B cell (primary cell): ENCODE measurements around the gene WDR86. TPM values are rescaled to one million over a fixed set of nuclear protein-coding genes. Genes with fewer than 3 reads are reported as not detected.

Source experiments
- ATAC-seq: fragments of 200-7000 bp; cut with Tn5 transposase; one replicate; pipeline ENCODE4 v1.10.0; 2021; ENCODE audit warnings: low read depth, mild to moderate bottlenecking, moderate number of reproducible peaks, moderate library complexity
- CTCF ChIA-PET: fragments of 350-600 bp; sonication (Branson Sonifier 250); formaldehyde crosslinking; loops from one replicate; lab custom pipeline; 2021; ENCODE audit warnings: antibody characterized with exemption, inconsistent platforms; lab: Charles Lee
- POLR2A ChIA-PET: fragments of 350-600 bp; sonication (Branson Sonifier 250); formaldehyde crosslinking; loops from one replicate; lab custom pipeline; 2021; ENCODE audit warnings: antibody characterized with exemption; lab: Charles Lee
- DNase-seq: peaks from one replicate; pipeline ENCODE4 v3.0.0; 2013
- H2AFZ ChIP-seq: 2 replicates; pipeline ENCODE4 v1.6.1; 2012; ENCODE audit warnings: mild to moderate bottlenecking, low read depth, low read length; ENCODE audit not compliant: insufficient read depth, poor library complexity, severe bottlenecking
- H3K27ac ChIP-seq, 2 donors: 1 replicate in 1 of 2; 2 replicates in 1 of 2; pipeline ENCODE4 v1.5.1; 2012 to 2013; ENCODE audit warnings: low read length in 2 of 2, mild to moderate bottlenecking in 2 of 2, moderate library complexity in 1 of 2
- H3K27me3 ChIP-seq, 4 experiments: fragments of 200-600 bp in 1 of 4; sonication (generic) in 1 of 4; replicated peaks in 1 of 4; 1 replicate in 2 of 4; 2 replicates in 2 of 4; pipeline versions ENCODE4 v1.6.1 to v1.7.0; 2013 to 2016; ENCODE audit warnings: low read length in 3 of 4, mild to moderate bottlenecking in 2 of 4, mixed read lengths in 1 of 4, moderate library complexity in 1 of 4; ENCODE audit not compliant: insufficient read depth in 4 of 4, control insufficient read depth in 3 of 4; ENCODE audit errors: control extremely low read depth in 1 of 4
- H3K36me3 ChIP-seq, 2 experiments: replicated peaks in 1 of 2; 1 replicate in 1 of 2; 2 replicates in 1 of 2; pipeline versions ENCODE4 v1.6.1 to v1.7.1; 2013; ENCODE audit warnings: low read length in 1 of 2; ENCODE audit not compliant: insufficient read depth in 2 of 2, control insufficient read depth in 1 of 2; ENCODE audit errors: control extremely low read depth in 1 of 2, extremely low read depth in 1 of 2
- H3K4me1 ChIP-seq, 2 donors: fragments of 200-600 bp in 1 of 2; sonication (generic) in 1 of 2; 1 replicate in 1 of 2; 2 replicates in 1 of 2; pipeline versions ENCODE4 v1.5.1 to v1.6.1; 2013 to 2017; ENCODE audit warnings: low read length in 2 of 2; ENCODE audit not compliant: control insufficient read depth in 2 of 2, insufficient read depth in 2 of 2
- H3K4me2 ChIP-seq: replicated peaks from 2 replicates; pipeline ENCODE3; 2012; ENCODE audit warnings: mild to moderate bottlenecking, low read depth, low read length; ENCODE audit not compliant: poor library complexity, severe bottlenecking
- H3K4me3 ChIP-seq, 5 experiments: fragments of 200-600 bp in 1 of 5; sonication (generic) in 1 of 5; 1 replicate in 3 of 5; 2 replicates in 2 of 5; pipeline versions ENCODE4 v1.5.1 to v1.7.0; 2011 to 2016; ENCODE audit warnings: low read length in 4 of 5, mild to moderate bottlenecking in 4 of 5, low read depth in 2 of 5, control low read depth in 1 of 5, moderate library complexity in 1 of 5; ENCODE audit not compliant: insufficient read depth in 1 of 5; ENCODE audit errors: control extremely low read depth in 1 of 5, extremely low read depth in 1 of 5
- H3K79me2 ChIP-seq: fragments of 200-600 bp; sonication (generic); one replicate; pipeline ENCODE4 v1.6.0; 2016; ENCODE audit warnings: low read length; ENCODE audit not compliant: control insufficient read depth, insufficient read depth
- H3K9ac ChIP-seq: fragments of 200-600 bp; sonication (generic); 2 replicates; pipeline ENCODE4 v1.6.1; 2017; ENCODE audit warnings: mild to moderate bottlenecking, low read length, moderate library complexity
- H3K9me3 ChIP-seq, 3 donors: one replicate each; pipeline versions ENCODE4 v1.6.1 to v1.7.1; 2013; ENCODE audit warnings: low read length in 2 of 3; ENCODE audit not compliant: control insufficient read depth in 2 of 3, insufficient read depth in 1 of 3; ENCODE audit errors: control extremely low read depth in 1 of 3
- H4K20me1 ChIP-seq: 2 replicates; pipeline ENCODE4 v1.6.0; 2012; ENCODE audit warnings: mild to moderate bottlenecking, low read length; ENCODE audit not compliant: insufficient read depth, control insufficient read depth, poor library complexity, severe bottlenecking
- H3K27ac Mint-ChIP-seq: one replicate; pipeline ENCODE4 v1.8.0; 2021; ENCODE audit warnings: mixed read lengths
- H3K27me3 Mint-ChIP-seq: one replicate; pipeline ENCODE4 v1.8.0; 2021; ENCODE audit warnings: mixed read lengths
- H3K4me1 Mint-ChIP-seq: one replicate; pipeline ENCODE4 v1.8.0; 2021; ENCODE audit warnings: mixed read lengths
- H3K4me3 Mint-ChIP-seq: one replicate; pipeline ENCODE4 v1.8.0; 2021; ENCODE audit warnings: mixed read lengths
- H3K9me3 Mint-ChIP-seq: one replicate; pipeline ENCODE4 v1.8.0; 2022; ENCODE audit warnings: mixed read lengths; ENCODE audit not compliant: insufficient read depth
- EZH2 ChIP-seq: IDR thresholded peaks from 2 replicates; pipeline ENCODE4 v1.6.1; 2012; ENCODE audit warnings: borderline replicate concordance, low read depth, mild to moderate bottlenecking, moderate library complexity, low read length; ENCODE audit not compliant: insufficient read depth, poor library complexity, severe bottlenecking
- WGBS: methylation state at CpG from one replicate; pipeline ENCODE4 v1.1.5; 2013; ENCODE audit warnings: missing lambda C conversion rate; ENCODE audit not compliant: insufficient coverage; 5-methylcytosine and 5-hydroxymethylcytosine counted together
- intact Hi-C: fragments of 100-400 bp; cut with micrococcal nuclease; formaldehyde crosslinking; loops from one replicate; pipeline ENCODE4 v1.10.0; 2022
- polyA plus RNA-seq: library from polyadenylated mRNA; depleted of rRNA; stranded (reverse); fragments of >200 nt; gene quantifications from 2 replicates; pipeline ENCODE4 v1.2.3, GENCODE V29; 2012
- total RNA-seq, 2 donors: library from RNA; stranded (reverse); fragments of 120-200 nt in 1 of 2; gene quantifications; 1 replicate in 1 of 2; 2 replicates in 1 of 2; pipeline versions ENCODE4 v1.2.3 to v1.2.4, GENCODE V29; 2013 to 2022
- TF ChIP-seq, protein P1 (sequence below): fragments of 200-600 bp; IDR thresholded peaks from one replicate; pipeline ENCODE4 v1.8.0; 2022; ENCODE audit warnings: antibody characterized with exemption, mild to moderate bottlenecking

Gene WDR86
- total and polyA plus RNA-seq, 2 donors (not counting 1 experiment from before 2014, with no cell fraction given), result 1.4 to 1.5 TPM

DNA sequence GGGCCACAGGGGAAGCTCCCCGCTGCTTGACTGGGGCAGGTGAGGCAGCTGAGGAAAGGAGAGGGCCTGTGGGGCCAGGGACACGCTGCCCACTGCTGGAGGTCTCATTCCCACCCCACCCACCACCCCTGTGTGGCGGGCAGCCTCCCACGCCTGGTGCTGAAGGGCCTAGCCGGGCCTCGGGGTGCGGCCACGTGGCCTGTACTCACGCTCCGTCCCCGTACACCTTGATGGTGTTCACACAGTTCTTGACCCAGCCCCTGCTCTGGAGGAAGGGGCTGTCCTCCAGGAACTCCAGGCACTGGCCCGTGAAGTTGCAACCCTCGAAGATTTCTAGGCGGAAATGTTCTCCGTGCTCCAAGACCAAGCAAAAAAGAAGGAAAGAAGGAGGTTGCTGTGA, 26.1 kb upstream of the WDR86 start:
- ATAC-seq (no peak), DNase-seq (no peak)
- H3K9me3 ChIP-seq, result peaks cover 0 to 3% (median 0%) of the 10 kb centered on the region in 3 donors
- intact Hi-C loops, result no loop called here
- H3K27me3 ChIP-seq, result peaks cover 0 to 28% (median 11%) of the 10 kb centered on the region in 4 experiments
- no peak overlapping the region for H3K4me2 ChIP-seq
- Mint-ChIP-seq H3K4me3 (no peak overlapping the region), H3K4me1 (peaks cover 4% of the 10 kb centered on the region), H3K9me3 (no peaks in the 10 kb centered on the region), H3K27ac (no peak overlapping the region), H3K27me3 (peaks cover 24% of the 10 kb centered on the region)
- POLR2A ChIA-PET, result no interaction called here
- H3K27ac ChIP-seq, result no peak overlapping the region
- H4K20me1 ChIP-seq, result no peaks in the 10 kb centered on the region
- no peak overlapping the region for H3K9ac ChIP-seq
- TF ChIP-seq EZH2, result no peak
- TF ChIP-seq, protein P1, sequence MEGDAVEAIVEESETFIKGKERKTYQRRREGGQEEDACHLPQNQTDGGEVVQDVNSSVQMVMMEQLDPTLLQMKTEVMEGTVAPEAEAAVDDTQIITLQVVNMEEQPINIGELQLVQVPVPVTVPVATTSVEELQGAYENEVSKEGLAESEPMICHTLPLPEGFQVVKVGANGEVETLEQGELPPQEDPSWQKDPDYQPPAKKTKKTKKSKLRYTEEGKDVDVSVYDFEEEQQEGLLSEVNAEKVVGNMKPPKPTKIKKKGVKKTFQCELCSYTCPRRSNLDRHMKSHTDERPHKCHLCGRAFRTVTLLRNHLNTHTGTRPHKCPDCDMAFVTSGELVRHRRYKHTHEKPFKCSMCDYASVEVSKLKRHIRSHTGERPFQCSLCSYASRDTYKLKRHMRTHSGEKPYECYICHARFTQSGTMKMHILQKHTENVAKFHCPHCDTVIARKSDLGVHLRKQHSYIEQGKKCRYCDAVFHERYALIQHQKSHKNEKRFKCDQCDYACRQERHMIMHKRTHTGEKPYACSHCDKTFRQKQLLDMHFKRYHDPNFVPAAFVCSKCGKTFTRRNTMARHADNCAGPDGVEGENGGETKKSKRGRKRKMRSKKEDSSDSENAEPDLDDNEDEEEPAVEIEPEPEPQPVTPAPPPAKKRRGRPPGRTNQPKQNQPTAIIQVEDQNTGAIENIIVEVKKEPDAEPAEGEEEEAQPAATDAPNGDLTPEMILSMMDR, result no peak
- H3K36me3 ChIP-seq, result no peaks in the 10 kb centered on the region
- WGBS, result 98% methylated on average over 8 of the region's 15 CpGs
- H3K4me1 ChIP-seq, result peaks cover 7 to 8% of the 10 kb centered on the region in 2 donors
- H3K4me3 ChIP-seq, result no peak overlapping the region
- no peak overlapping the region for H2AFZ ChIP-seq
- no peaks in the 10 kb centered on the region for H3K79me2 ChIP-seq
- CTCF ChIA-PET, result no interaction called here

DNA sequence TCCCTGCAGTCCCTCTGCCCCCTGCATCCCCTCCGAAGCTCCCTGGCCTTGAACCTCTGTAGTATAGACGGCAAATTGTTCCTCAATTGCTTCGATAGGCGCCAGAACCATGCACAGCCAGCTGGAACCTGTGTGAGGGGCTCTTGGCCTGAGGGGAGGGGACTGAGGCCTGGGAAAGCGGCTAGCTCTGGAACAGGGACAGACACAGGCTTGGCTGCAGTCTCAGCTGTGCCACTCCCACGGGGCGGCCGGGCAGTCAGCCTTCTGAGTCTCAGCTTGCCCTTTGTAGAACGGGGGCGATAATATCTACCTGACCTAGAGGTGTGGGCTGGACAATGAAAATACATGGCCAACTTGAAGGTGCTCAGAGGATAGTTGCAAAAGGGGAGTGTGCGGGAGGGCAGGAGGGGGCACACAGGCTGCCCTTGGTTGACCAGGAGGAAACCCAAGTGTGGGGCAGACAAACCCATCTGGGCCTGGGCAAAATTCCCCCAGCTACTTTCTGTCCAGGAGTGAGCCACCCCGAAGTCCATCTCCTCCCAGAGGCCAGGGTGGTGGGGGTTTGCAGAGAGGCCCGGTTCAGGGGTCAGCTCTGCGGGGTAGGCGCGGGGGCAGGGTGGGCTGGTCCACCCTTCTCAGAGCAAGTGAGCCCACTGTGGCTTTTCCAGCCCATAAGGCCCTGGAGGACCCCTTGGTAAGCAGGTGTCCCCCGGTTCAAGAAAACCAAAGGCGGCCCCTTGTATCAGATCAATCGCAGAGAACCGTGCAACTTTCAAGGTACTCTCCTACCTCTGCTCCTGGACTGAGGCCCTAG, 25.5 kb upstream of the WDR86 start:
- peaks cover 18% of the 10 kb centered on the region for H3K27me3 Mint-ChIP-seq
- no peak for TF ChIP-seq EZH2
- TF ChIP-seq, protein P1, result no peak
- no peak for ATAC-seq
- peaks cover 7 to 8% of the 10 kb centered on the region in 2 donors for H3K4me1 ChIP-seq
- no peak overlapping the region for H3K4me3 Mint-ChIP-seq
- peaks cover 0 to 25% (median 8%) of the 10 kb centered on the region in 4 experiments for H3K27me3 ChIP-seq
- peaks cover 4% of the 10 kb centered on the region for H3K4me1 Mint-ChIP-seq
- no peak overlapping the region for H3K9ac ChIP-seq
- H3K9me3 ChIP-seq, result peaks cover 0 to 3% (median 0%) of the 10 kb centered on the region in 3 donors
- no peak overlapping the region for H3K27ac ChIP-seq
- H3K4me3 ChIP-seq, result no peak overlapping the region
- DNase-seq, result no peak
- H3K27ac Mint-ChIP-seq, result no peak overlapping the region
- no peaks in the 10 kb centered on the region for H3K9me3 Mint-ChIP-seq
- intact Hi-C loops, result no loop called here
- H2AFZ ChIP-seq, result no peak overlapping the region
- WGBS, result 91% methylated on average over 19 of the region's 20 CpGs
- no peak overlapping the region for H3K4me2 ChIP-seq
- POLR2A ChIA-PET, result no interaction called here
- CTCF ChIA-PET, result no interaction called here
- no peaks in the 10 kb centered on the region for H3K79me2 ChIP-seq
- no peaks in the 10 kb centered on the region for H4K20me1 ChIP-seq
- no peaks in the 10 kb centered on the region for H3K36me3 ChIP-seq
